BJ (cell line): Measurements from ENCODE around the gene P2RY14. TPM values are rescaled to one million over a fixed set of nuclear protein-coding genes. Genes with fewer than 3 reads are reported as not detected.

Experiments used
- CTCF ChIA-PET: fragments of 350-600 bp; formaldehyde crosslinking; extraction: SDS; loops from one replicate; lab custom pipeline; 2021; ENCODE audit warnings: antibody characterized with exemption, inconsistent platforms; lab: Yijun Ruan, JAX
- POLR2A ChIA-PET: fragments of 300-600 bp; sonication (Branson Sonifier 250); formaldehyde crosslinking; extraction: SDS; loops from one replicate; lab custom pipeline; 2021; ENCODE audit warnings: antibody characterized with exemption; lab: Charles Lee
- DNase-seq: peaks from one replicate; pipeline ENCODE4 v3.0.0-alpha.2; 2011; ENCODE audit warnings: low read depth
- H3K27me3 ChIP-seq: 2 replicates; pipeline ENCODE4 v1.6.0; 2011; ENCODE audit warnings: low read length; ENCODE audit not compliant: control insufficient read depth, insufficient read depth
- H3K36me3 ChIP-seq: 2 replicates; pipeline ENCODE4 v1.5.1; 2011; ENCODE audit warnings: low read length; ENCODE audit not compliant: control insufficient read depth, insufficient read depth
- H3K4me3 ChIP-seq: 2 replicates; pipeline ENCODE4 v1.5.1; 2011; ENCODE audit warnings: low read depth, mild to moderate bottlenecking, control low read depth, low read length
- polyA plus RNA-seq: library from polyadenylated mRNA; depleted of rRNA; stranded (reverse); fragments of >200 nt; gene quantifications from 2 replicates; pipeline ENCODE4 v1.2.3, GENCODE V29; 2011
- TF ChIP-seq, protein P1 (sequence below): IDR thresholded peaks from 2 replicates; pipeline ENCODE4 v1.5.1; 2011; ENCODE audit warnings: low read depth, mild to moderate bottlenecking, control low read depth, inconsistent platforms, low read length, moderate library complexity; ENCODE audit not compliant: insufficient read depth

P2RY14 gene
- polyA plus RNA-seq, 1 experiment, result not detected

GRCh38 chr3:151216641-151217607, 61.4 kb downstream of the P2RY14 start:
- Histone ChIP-seq H3K4me3 (no peak overlapping the region), H3K27me3 (no peaks in the 10 kb centered on the region), H3K36me3 (no peaks in the 10 kb centered on the region)
- TF ChIP-seq, protein P1, sequence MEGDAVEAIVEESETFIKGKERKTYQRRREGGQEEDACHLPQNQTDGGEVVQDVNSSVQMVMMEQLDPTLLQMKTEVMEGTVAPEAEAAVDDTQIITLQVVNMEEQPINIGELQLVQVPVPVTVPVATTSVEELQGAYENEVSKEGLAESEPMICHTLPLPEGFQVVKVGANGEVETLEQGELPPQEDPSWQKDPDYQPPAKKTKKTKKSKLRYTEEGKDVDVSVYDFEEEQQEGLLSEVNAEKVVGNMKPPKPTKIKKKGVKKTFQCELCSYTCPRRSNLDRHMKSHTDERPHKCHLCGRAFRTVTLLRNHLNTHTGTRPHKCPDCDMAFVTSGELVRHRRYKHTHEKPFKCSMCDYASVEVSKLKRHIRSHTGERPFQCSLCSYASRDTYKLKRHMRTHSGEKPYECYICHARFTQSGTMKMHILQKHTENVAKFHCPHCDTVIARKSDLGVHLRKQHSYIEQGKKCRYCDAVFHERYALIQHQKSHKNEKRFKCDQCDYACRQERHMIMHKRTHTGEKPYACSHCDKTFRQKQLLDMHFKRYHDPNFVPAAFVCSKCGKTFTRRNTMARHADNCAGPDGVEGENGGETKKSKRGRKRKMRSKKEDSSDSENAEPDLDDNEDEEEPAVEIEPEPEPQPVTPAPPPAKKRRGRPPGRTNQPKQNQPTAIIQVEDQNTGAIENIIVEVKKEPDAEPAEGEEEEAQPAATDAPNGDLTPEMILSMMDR, result no peak
- DNase-seq, result no peak
- POLR2A ChIA-PET, result interaction anchor here (0.5 kb wide), 1 partner anchor 11 kb away, joined by 7 read pairs; no protein-coding TSS in a partner anchor
- CTCF ChIA-PET, result interaction anchor here (1.1 to 4.9 kb wide), 4 partner anchors 10 to 72 kb away, joined by 3 to 33 read pairs (median 5); no protein-coding TSS in a partner anchor

DNA sequence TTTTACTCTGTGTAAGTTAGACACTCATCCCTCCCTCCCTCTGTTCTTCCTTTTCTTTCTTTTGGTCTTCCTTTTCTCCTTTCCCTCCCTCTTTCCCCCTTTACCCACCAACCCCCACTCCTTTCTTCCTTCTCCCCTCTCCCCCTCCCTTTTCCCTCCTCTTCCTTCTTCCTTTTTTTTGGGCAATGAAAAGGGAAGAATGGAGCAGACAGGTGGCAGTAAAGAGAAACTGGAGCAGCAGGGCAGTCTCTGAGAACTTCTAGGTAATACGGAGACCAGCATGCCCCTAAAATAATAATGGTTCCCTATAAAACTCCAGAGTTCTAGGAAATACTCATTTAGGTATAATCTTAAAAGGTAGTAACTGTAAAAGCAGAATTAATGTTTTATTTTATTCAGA, 63.9 kb downstream of the P2RY14 start:
- CTCF ChIA-PET, result interaction anchor here (0.8 to 1.4 kb wide), 2 partner anchors 11 to 14 kb away, joined by 4 read pairs; no protein-coding TSS in a partner anchor
- Histone ChIP-seq H3K27me3 (no peaks in the 10 kb centered on the region), H3K36me3 (no peaks in the 10 kb centered on the region), H3K4me3 (no peak overlapping the region)
- TF ChIP-seq, protein P1, result no peak
- DNase-seq, result no peak
- POLR2A ChIA-PET, result no interaction called here

DNA sequence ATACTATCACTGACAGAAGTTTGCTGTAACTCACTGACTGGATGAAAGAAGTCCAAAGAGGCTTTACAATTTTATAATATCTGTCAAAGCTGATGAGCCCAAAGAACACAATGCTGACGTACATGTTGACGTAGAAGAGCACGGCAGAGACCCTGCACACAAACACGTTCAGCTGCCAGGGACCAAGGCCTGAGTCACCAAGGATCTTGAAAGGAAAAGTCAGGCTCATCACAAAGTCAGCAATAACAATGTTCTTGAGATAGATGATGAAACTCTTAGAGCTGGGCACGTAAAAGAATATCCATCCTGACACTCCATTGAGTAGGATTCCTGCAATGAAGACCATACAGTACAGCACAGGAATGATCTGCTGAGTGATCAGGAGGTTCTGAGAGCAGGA, 64.5 kb downstream of the P2RY14 start:
- TF ChIP-seq, protein P1, result no peak
- ChIA-PET POLR2A (no interaction called here), CTCF (interaction anchor here (1.4 kb wide), 1 partner anchor 14 kb away, joined by 4 read pairs; no protein-coding TSS in a partner anchor)
- Histone ChIP-seq H3K4me3 (no peak overlapping the region), H3K27me3 (no peaks in the 10 kb centered on the region), H3K36me3 (no peaks in the 10 kb centered on the region)
- DNase-seq, result no peak

- Histone ChIP-seq H3K4me3 (no peak overlapping the region), H3K36me3 (no peaks in the 10 kb centered on the region), H3K27me3 (no peaks in the 10 kb centered on the region)
- DNase-seq, result no peak
- TF ChIP-seq, protein P1, result no peak
- CTCF ChIA-PET, result interaction anchor here (1.1 kb wide), 1 partner anchor 15 kb away, joined by 4 read pairs; no protein-coding TSS in a partner anchor
- POLR2A ChIA-PET, result no interaction called here
Measured at GRCh38 chr3:151213151-151213550, 65.2 kb downstream of the P2RY14 start.
